Measurements from ENCODE around the gene NT5C.
A peak's percentile ranks its signal among the peaks of the same experiment; 100 is the strongest.

Gene NT5C

GRCh38 chr17:75114552-75115314 is 16.8 kb downstream of the NT5C start:
- DNase-seq, result no peak

GRCh38 chr17:75113798-75114551 is 17.6 kb downstream of the NT5C start:
- DNase-seq, result peak; percentile 85

- no peak for DNase-seq
Measured at GRCh38 chr17:75111777-75112335, 19.7 kb downstream of the NT5C start.

GRCh38 chr17:75110234-75110937 is 21.2 kb downstream of the NT5C start:
- no peak for DNase-seq

- peak; percentile 79 for DNase-seq
Measured at GRCh38 chr17:75109407-75110233, 21.9 kb downstream of the NT5C start, which contains the start of gene ARMC7. ARMC7 (plus strand) TSS chr17:75109969; CDS start chr17:75110289, 320 bp downstream.

GRCh38 chr17:75109046-75109406 is 22.5 kb downstream of the NT5C start:
- DNase-seq, result no peak

GRCh38 chr17:75108193-75108592 is 23.3 kb downstream of the NT5C start:
- no peak for DNase-seq

- DNase-seq, result peak; percentile 26
Measured at GRCh38 chr17:75105126-75106080, 26.1 kb downstream of the NT5C start.

GRCh38 chr17:75103601-75104554 is 27.7 kb downstream of the NT5C start:
- DNase-seq, result no peak

- no peak for DNase-seq
Measured at GRCh38 chr17:75102385-75102821, 29.1 kb downstream of the NT5C start.

- DNase-seq, result no peak
Measured at GRCh38 chr17:75099881-75100595, 31.5 kb downstream of the NT5C start.

GRCh38 chr17:75098861-75099260 is 32.7 kb downstream of the NT5C start:
- no peak for DNase-seq

- DNase-seq, result no peak
Measured at GRCh38 chr17:75097865-75098264, 33.7 kb downstream of the NT5C start.

GRCh38 chr17:75096082-75096625 is 35.4 kb downstream of the NT5C start:
- peak; percentile 62 for DNase-seq

- DNase-seq, result no peak
Measured at GRCh38 chr17:75094871-75095399, 36.6 kb downstream of the NT5C start.

GRCh38 chr17:75093548-75094158 is 37.9 kb downstream of the NT5C start:
- DNase-seq, result peak; percentile 39

- no peak for DNase-seq
Measured at GRCh38 chr17:75091855-75092327, 39.7 kb downstream of the NT5C start.
